Fibroblast of mammary gland (primary cell): Measurements from ENCODE around the gene SH2D1B.

Experiments
- DNase-seq: peaks from one replicate; pipeline ENCODE4 v3.0.0-alpha.2; 2010; ENCODE audit warnings: low read depth
- H3K4me3 ChIP-seq: 2 replicates; pipeline ENCODE4 v1.5.1; 2011; ENCODE audit warnings: low read depth, mild to moderate bottlenecking, low read length, moderate library complexity; ENCODE audit not compliant: control insufficient read depth
- TF ChIP-seq, protein P1 (sequence below): conservative IDR thresholded peaks from 2 replicates; pipeline ENCODE4 v1.5.1; 2011; ENCODE audit warnings: low read depth, low read length, inconsistent platforms; ENCODE audit not compliant: control insufficient read depth, insufficient read depth

Gene SH2D1B

DNA sequence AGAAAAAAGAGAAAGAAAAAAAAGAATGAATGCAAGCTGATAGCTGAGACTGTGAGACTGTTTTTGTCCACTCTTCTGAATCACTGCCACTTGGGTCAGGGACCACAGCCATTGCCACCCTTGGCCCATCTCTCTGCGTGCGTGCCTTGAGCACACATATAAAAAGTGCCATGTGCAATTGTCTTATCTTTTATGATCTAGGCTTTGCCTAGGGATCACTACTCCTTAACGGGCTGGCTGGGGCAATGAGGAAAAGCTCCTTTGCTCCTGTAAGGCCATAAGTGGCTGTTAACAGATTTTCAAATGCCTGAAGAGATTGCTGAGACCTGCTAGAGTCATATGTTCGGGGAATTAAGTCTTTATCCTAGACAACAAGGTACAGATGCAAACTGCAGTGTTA lies 43.5 kb downstream of the SH2D1B start:
- H3K4me3 ChIP-seq = no peak overlapping the region
- no peak for DNase-seq
- TF ChIP-seq, protein P1, sequence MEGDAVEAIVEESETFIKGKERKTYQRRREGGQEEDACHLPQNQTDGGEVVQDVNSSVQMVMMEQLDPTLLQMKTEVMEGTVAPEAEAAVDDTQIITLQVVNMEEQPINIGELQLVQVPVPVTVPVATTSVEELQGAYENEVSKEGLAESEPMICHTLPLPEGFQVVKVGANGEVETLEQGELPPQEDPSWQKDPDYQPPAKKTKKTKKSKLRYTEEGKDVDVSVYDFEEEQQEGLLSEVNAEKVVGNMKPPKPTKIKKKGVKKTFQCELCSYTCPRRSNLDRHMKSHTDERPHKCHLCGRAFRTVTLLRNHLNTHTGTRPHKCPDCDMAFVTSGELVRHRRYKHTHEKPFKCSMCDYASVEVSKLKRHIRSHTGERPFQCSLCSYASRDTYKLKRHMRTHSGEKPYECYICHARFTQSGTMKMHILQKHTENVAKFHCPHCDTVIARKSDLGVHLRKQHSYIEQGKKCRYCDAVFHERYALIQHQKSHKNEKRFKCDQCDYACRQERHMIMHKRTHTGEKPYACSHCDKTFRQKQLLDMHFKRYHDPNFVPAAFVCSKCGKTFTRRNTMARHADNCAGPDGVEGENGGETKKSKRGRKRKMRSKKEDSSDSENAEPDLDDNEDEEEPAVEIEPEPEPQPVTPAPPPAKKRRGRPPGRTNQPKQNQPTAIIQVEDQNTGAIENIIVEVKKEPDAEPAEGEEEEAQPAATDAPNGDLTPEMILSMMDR = no peak

DNA sequence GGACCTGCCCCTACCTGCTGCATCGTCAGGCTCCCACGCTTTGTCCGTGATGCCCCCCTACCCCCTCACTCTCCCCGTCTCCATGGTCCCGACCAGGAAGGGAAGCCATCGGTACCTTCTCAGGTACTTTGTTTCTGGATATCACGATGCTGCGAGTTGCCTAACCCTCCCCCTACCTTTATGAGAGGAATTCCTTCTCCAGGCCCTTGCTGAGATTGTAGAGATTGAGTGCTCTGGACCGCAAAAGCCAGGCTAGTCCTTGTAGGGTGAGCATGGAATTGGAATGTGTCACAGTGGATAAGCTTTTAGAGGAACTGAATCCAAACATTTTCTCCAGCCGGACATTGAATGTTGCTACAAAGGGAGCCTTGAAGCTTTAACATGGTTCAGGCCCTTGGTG lies 44.2 kb downstream of the SH2D1B start:
- no peak overlapping the region for H3K4me3 ChIP-seq
- DNase-seq = no peak
- TF ChIP-seq, protein P1 = no peak

DNA sequence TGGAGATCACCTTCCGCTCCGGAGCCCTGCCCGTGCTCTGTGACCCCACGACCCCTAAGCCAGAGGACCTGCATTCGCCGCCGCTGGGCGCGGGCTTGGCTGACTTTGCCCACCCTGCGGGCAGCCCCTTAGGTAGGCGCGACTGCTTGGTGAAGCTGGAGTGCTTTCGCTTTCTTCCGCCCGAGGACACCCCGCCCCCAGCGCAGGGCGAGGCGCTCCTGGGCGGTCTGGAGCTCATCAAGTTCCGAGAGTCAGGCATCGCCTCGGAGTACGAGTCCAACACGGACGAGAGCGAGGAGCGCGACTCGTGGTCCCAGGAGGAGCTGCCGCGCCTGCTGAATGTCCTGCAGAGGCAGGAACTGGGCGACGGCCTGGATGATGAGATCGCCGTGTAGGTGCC lies 44.9 kb downstream of the SH2D1B start:
- peak overlapping the region; percentile 53 for H3K4me3 ChIP-seq
- DNase-seq = no peak
- TF ChIP-seq, protein P1 = no peak

DNA sequence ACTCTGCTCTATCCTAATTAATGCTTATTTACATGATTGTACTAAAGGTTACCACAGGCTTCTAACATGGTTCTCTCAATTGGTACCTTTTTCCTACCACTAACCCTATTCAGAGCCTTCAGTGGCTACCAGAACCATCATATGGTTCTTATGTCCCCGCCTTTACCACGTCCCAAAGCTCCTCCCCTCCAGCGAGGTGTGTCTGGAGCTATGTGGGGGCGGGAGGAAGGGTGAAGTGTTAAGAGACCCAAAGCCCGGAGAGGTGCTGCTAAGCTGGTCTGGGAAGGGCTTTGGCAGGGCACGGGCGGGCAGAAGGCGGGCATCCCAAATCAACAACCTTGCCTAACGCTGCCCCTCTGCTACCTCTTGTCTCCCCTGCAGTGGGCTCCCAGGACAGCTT lies 45.3 kb downstream of the SH2D1B start:
- peak overlapping the region; percentile 53 for H3K4me3 ChIP-seq
- TF ChIP-seq, protein P1 = no peak
- DNase-seq = no peak

DNA sequence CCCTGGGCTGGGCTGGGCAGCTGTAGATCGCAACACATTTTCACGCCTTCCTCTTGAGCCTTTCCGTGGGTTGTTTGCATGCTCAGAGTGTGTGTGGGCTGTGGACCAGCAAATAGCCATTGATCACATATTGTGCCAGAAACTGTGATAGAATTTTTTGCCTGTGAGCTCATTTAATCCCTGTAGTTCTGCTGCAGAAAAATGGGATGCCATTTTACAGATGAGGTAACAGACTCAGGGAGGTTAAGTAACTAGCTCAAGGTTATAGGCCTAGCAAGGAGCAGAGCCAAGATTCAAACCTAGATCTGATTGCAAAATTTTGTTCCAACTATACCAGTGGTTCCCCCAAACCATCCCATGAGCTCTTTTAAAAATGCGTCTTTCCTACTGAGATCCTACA lies 45.8 kb downstream of the SH2D1B start:
- peak; percentile 24 for DNase-seq
- no peak overlapping the region for H3K4me3 ChIP-seq
- TF ChIP-seq, protein P1 = no peak

DNA sequence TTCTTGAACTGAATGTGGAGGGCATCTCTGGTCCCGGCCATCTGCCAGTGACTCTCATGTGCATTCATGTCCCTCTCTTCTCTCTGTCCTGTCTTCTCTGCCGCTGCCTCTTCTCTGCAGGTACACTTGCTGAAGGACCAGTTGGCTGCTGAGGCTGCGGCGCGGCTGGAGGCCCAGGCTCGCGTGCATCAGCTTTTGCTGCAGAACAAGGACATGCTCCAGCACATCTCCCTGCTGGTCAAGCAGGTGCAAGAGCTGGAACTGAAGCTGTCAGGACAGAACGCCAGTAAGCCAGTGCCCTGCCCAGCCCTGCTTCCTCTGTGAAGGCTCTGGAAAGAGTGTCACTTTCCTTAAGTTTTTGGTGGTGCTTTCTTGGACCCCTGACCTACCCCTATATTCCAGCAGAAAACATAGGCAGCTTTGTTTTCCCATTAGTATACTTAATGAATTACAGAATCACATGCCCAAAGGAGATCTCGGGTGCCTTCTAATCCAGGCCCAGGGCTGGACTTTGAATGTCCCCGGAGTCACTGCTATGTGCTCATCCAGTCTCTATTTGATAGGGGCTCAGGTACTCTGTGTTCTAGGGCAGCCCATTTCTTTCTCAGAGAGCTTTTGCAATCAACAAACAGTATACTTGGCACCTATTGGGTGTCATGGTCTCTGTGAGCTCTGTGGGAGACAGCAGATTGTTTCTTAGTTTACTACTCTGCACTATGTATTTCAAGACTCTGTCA lies 46.5 kb downstream of the SH2D1B start:
- TF ChIP-seq, protein P1 = no peak
- no peak for DNase-seq
- no peak overlapping the region for H3K4me3 ChIP-seq
